ENCODE data around the gene NAP1L1. TPM values are rescaled to one million over a fixed set of nuclear protein-coding genes. Genes with fewer than 3 reads are reported as not detected.
A peak's percentile ranks its signal among the peaks of the same experiment; 100 is the strongest.

Gene NAP1L1
- total RNA-seq, 6 experiments from 2014 or later = 473 to 573 (median 520) TPM

DNA sequence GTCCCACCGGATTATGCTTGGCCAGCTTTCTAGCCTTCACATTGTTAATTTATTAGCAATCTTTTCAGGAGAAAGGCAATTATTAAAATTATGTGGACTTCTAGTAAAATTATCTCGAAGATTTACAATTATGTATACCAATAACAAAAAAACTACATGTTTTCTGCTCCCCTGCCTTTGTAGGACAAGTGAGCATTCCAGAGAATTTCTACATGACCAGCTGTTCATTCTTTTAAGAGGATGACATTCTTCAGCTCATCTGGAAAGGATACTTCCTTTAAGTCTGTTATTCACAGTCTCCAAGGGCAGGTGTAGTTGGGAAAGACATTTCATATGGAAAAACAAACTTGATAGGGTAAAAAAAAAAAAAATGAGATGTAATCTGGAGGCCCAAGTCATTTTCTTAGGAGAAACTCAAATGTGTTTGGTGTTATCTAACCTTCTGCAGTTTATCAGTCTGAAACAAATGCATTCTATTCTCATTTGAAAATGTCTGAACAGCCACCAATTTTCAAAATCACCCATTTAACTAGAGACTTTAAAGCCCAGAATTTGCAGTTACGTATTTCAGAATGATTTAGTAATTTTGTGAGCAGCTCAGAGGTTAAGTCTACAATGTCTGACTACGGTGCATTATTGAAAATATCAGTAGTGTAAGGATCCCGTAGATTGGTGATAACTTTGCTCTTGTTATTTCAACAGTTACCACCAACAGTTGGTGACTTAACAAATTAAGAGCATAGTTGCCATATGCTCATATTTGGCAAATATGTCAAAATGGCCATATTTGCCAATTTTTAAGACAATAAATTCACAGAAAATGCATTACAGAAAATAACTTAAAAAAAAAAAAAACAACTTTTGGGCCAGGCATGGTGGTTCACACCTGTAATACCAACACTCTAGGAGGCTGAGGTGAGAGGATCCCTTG, 51.1 kb downstream of the NAP1L1 start:
- Mint-ChIP-seq H3K27ac (peak overlapping the region; percentile 97), H3K4me3 (peak overlapping the region; percentile 98), H3K27me3 (ENCODE audit: insufficient read depth) (peaks cover 19% of the 10 kb centered on the region), H3K4me1 (ENCODE audit: low read depth) (peaks cover 53% of the 10 kb centered on the region), H3K36me3 (ENCODE audit: low read depth) (peaks cover 26% of the 10 kb centered on the region), H3K9me3 (peaks cover 17% of the 10 kb centered on the region)
- DNase-seq = no peak
- TF ChIP-seq, protein P1, sequence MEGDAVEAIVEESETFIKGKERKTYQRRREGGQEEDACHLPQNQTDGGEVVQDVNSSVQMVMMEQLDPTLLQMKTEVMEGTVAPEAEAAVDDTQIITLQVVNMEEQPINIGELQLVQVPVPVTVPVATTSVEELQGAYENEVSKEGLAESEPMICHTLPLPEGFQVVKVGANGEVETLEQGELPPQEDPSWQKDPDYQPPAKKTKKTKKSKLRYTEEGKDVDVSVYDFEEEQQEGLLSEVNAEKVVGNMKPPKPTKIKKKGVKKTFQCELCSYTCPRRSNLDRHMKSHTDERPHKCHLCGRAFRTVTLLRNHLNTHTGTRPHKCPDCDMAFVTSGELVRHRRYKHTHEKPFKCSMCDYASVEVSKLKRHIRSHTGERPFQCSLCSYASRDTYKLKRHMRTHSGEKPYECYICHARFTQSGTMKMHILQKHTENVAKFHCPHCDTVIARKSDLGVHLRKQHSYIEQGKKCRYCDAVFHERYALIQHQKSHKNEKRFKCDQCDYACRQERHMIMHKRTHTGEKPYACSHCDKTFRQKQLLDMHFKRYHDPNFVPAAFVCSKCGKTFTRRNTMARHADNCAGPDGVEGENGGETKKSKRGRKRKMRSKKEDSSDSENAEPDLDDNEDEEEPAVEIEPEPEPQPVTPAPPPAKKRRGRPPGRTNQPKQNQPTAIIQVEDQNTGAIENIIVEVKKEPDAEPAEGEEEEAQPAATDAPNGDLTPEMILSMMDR (IDR thresholded peaks at IDR 0.05) = no peak

DNA sequence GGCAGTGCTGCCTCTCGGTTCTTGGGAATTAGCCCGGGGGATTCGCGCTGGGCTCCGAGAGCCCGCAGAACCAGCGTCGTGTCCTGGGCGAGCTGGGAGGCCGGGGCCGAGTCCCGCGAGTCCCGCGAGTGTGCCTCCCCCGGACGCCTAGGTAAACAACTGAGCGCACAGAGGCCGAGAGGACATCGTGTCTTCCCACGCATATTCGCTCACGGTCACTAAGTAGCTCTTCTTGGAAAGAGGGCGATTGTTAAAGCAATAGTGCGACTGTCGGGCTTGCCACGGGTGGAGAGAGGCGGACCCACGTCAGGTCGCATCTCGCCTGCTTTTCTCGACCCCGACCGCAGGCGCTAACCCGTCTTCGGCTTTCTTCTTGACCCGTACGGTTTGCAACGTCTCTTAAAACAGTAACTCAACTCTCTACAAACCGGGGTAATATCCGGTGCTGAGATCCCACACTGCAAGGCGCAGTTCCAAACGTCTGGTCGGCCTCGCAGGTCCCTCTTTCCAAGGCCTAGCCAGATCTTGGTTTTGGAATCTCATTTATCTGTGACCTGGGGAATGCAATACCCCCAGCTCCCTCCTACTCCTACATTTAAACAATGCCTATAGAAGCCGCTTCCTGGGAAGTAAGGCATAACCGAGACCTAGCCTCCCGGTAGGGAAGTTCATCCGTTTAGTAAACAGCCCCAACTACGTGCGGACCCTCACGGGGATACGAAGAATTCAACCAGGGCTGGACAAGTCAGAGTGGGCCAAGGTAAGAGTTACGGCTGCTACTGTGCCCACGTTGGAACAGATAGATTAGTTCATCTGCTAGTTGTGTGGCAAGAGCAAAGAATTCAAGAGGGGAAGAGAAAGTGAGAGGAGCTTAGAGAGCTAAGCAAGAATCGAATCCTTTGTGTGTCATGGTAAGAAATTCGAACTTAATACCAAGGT, 52.2 kb downstream of the NAP1L1 start:
- TF ChIP-seq, protein P1 (IDR thresholded peaks at IDR 0.05) = no peak

DNA sequence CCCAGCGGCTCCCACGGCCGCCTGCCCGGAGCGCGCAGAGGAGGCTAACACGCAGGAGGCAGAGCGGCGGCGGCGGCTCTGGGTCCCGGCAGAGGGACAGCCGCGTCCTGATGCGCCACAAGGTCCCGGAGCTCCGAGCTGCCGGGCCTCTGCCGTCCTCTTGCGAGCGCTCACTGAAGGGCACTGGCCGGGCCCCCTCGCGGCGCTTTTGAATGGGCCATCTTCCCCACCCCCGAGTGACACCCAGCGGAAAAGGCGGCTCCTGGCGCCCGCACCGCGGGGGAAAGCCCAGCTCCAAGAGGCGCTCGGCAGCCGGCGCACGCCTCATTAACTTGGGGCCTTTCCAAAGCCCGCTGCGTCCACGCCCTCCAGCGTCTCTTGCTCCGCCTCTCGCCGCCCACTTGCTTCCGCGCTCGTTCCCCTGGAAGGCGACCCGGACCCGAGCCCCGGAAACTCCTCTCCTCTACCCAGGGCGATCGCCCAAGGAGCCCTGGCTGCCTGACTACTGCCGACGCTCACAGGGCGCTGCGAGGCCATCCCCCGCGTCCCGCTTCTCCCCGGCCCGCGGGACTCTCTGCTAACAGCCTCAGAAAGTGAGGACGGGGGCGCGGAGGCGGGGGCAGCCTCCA, 53.0 kb downstream of the NAP1L1 start, which contains the start of gene PHLDA1:
Gene PHLDA1 (minus strand): TSS at position 363 of the 629 bp plus-strand sequence.
- TF ChIP-seq, protein P1 (IDR thresholded peaks at IDR 0.05) = peak; percentile 83
- H3K4me1 Mint-ChIP-seq (ENCODE audit: low read depth) = peaks cover 50% of the 10 kb centered on the region
- peaks cover 41% of the 10 kb centered on the region for H3K36me3 Mint-ChIP-seq (ENCODE audit: low read depth)
- H3K27me3 Mint-ChIP-seq (ENCODE audit: insufficient read depth) = peaks cover 19% of the 10 kb centered on the region
- peak within 1 kb of the TSS; percentile 97 for H3K27ac Mint-ChIP-seq
- peak; percentile 97 for DNase-seq
- H3K4me3 Mint-ChIP-seq = peak within 1 kb of the TSS; percentile 98
- peaks cover 17% of the 10 kb centered on the region for H3K9me3 Mint-ChIP-seq

More for the DNA sequence above, 52.2 kb downstream of the NAP1L1 start:
- Mint-ChIP-seq H3K36me3 (ENCODE audit: low read depth) (peaks cover 33% of the 10 kb centered on the region), H3K4me1 (ENCODE audit: low read depth) (peaks cover 46% of the 10 kb centered on the region), H3K27ac (peak overlapping the region; percentile 97), H3K9me3 (peaks cover 17% of the 10 kb centered on the region), H3K27me3 (ENCODE audit: insufficient read depth) (peaks cover 19% of the 10 kb centered on the region), H3K4me3 (peak overlapping the region; percentile 98)
- DNase-seq = peak; percentile 60

DNA sequence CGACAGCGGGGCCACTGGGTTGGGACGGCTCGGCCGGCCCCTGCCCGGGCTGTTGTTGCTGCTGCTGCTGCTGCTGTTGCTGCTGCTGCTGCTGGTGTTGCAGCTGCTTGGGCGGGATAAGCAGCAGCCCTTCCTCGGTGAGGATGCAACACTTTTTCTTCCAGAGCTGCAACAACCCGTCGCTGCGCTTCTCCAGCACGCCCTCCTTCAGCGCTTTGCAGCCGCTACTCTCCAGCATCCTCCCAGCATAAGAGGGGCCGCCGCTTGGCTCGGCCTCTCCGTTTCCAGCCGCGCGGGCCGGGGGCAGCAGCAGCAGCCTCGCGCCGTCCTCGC, 53.4 kb downstream of the NAP1L1 start:
- TF ChIP-seq, protein P1 (IDR thresholded peaks at IDR 0.05) = no peak
- Mint-ChIP-seq H3K4me3 (peak overlapping the region; percentile 98), H3K36me3 (ENCODE audit: low read depth) (peaks cover 44% of the 10 kb centered on the region), H3K27ac (peak overlapping the region; percentile 97), H3K4me1 (ENCODE audit: low read depth) (peaks cover 52% of the 10 kb centered on the region), H3K27me3 (ENCODE audit: insufficient read depth) (peaks cover 19% of the 10 kb centered on the region), H3K9me3 (peaks cover 17% of the 10 kb centered on the region)
- DNase-seq = no peak

Measured in HFFc6 (cell line).